Measurements from ENCODE around the gene S100A5. TPM values are rescaled to one million over a fixed set of nuclear protein-coding genes. Genes with fewer than 3 reads are reported as not detected.

Gene S100A5
- total RNA-seq, 1 experiment from 2014 or later = not detected

- intact Hi-C loops (cut with micrococcal nuclease; ENCODE audit: unreplicated experiment) = loop anchor here (2.0 kb wide), 1 partner anchor 21 kb away; no protein-coding TSS in a partner anchor
- Mint-ChIP-seq H3K4me3 (ENCODE audit: low read depth, unreplicated experiment) (no peak overlapping the region), H3K4me1 (ENCODE audit: low read depth, unreplicated experiment) (peaks cover 43% of the 10 kb centered on the region), H3K9me3 (ENCODE audit: low read depth, unreplicated experiment) (no peaks in the 10 kb centered on the region), H3K27ac (ENCODE audit: unreplicated experiment) (no peak overlapping the region), H3K27me3 (ENCODE audit: unreplicated experiment) (no peaks in the 10 kb centered on the region), H3K36me3 (ENCODE audit: insufficient read depth, unreplicated experiment) (peaks cover 62% of the 10 kb centered on the region)
- no peak for DNase-seq
- BruUV-seq (replicated peaks) = no TSS peak
- CTCF ChIA-PET = interaction anchor here (1.1 to 6.0 kb wide), 11 partner anchors 11 to 103 kb away, joined by 3 to 117 read pairs (median 7); partner anchors contain the start of genes CHTOP, S100A13, S100A16 and S100A2
- TF ChIP-seq CTCF (IDR thresholded peaks at IDR 0.05; ENCODE audit: unreplicated experiment) = no peak
Observed at GRCh38 chr1:153531638-153532037, 9.1 kb downstream of the S100A5 start.

GRCh38 chr1:153527683-153528040 is 13.1 kb downstream of the S100A5 start:
- Mint-ChIP-seq H3K4me3 (ENCODE audit: low read depth, unreplicated experiment) (no peak overlapping the region), H3K27ac (ENCODE audit: unreplicated experiment) (no peak overlapping the region), H3K9me3 (ENCODE audit: low read depth, unreplicated experiment) (no peaks in the 10 kb centered on the region), H3K36me3 (ENCODE audit: insufficient read depth, unreplicated experiment) (peaks cover 22% of the 10 kb centered on the region), H3K27me3 (ENCODE audit: unreplicated experiment) (no peaks in the 10 kb centered on the region), H3K4me1 (ENCODE audit: low read depth, unreplicated experiment) (peaks cover 25% of the 10 kb centered on the region)
- no peak for TF ChIP-seq CTCF (IDR thresholded peaks at IDR 0.05; ENCODE audit: unreplicated experiment)
- intact Hi-C loops (cut with micrococcal nuclease; ENCODE audit: unreplicated experiment) = no loop called here
- no TSS peak for BruUV-seq (replicated peaks)
- DNase-seq = no peak
- CTCF ChIA-PET = interaction anchor here (2.0 kb wide), 1 partner anchor 41 kb away, joined by 5 read pairs; no protein-coding TSS in a partner anchor

GRCh38 chr1:153527023-153527682 is 13.6 kb downstream of the S100A5 start:
- Mint-ChIP-seq H3K9me3 (ENCODE audit: low read depth, unreplicated experiment) (no peaks in the 10 kb centered on the region), H3K4me3 (ENCODE audit: low read depth, unreplicated experiment) (no peak overlapping the region), H3K4me1 (ENCODE audit: low read depth, unreplicated experiment) (peaks cover 20% of the 10 kb centered on the region), H3K36me3 (ENCODE audit: insufficient read depth, unreplicated experiment) (peaks cover 18% of the 10 kb centered on the region), H3K27me3 (ENCODE audit: unreplicated experiment) (no peaks in the 10 kb centered on the region), H3K27ac (ENCODE audit: unreplicated experiment) (no peak overlapping the region)
- CTCF ChIA-PET = interaction anchor here (2.0 kb wide), 1 partner anchor 41 kb away, joined by 5 read pairs; no protein-coding TSS in a partner anchor
- no TSS peak for BruUV-seq (replicated peaks)
- no peak for DNase-seq
- no peak for TF ChIP-seq CTCF (IDR thresholded peaks at IDR 0.05; ENCODE audit: unreplicated experiment)
- intact Hi-C loops (cut with micrococcal nuclease; ENCODE audit: unreplicated experiment) = no loop called here

GRCh38 chr1:153526132-153526543 is 14.6 kb downstream of the S100A5 start:
- Mint-ChIP-seq H3K4me1 (ENCODE audit: low read depth, unreplicated experiment) (peaks cover 18% of the 10 kb centered on the region), H3K36me3 (ENCODE audit: insufficient read depth, unreplicated experiment) (peaks cover 21% of the 10 kb centered on the region), H3K4me3 (ENCODE audit: low read depth, unreplicated experiment) (no peak overlapping the region), H3K9me3 (ENCODE audit: low read depth, unreplicated experiment) (no peaks in the 10 kb centered on the region), H3K27ac (ENCODE audit: unreplicated experiment) (no peak overlapping the region), H3K27me3 (ENCODE audit: unreplicated experiment) (no peaks in the 10 kb centered on the region)
- no peak for TF ChIP-seq CTCF (IDR thresholded peaks at IDR 0.05; ENCODE audit: unreplicated experiment)
- CTCF ChIA-PET = interaction anchor here (1.6 to 2.0 kb wide), 2 partner anchors 11 to 42 kb away, joined by 5 to 11 read pairs; no protein-coding TSS in a partner anchor
- no peak for DNase-seq
- no TSS peak for BruUV-seq (replicated peaks)
- intact Hi-C loops (cut with micrococcal nuclease; ENCODE audit: unreplicated experiment) = no loop called here

Measured in Calu3 (cell line).